Putamen (tissue), 1 donor: ENCODE measurements around the gene KCNIP3.

Experiments
- DNase-seq: peaks from one replicate; pipeline ENCODE4 v3.0.0-alpha.2; 2016; ENCODE audit warnings: low spot score

The KCNIP3 gene

GRCh38 chr2:95327861-95328260 is 30.7 kb downstream of the KCNIP3 start:
- no peak for DNase-seq

- no peak for DNase-seq
Measured at GRCh38 chr2:95328358-95329125, 31.4 kb downstream of the KCNIP3 start.

GRCh38 chr2:95329401-95329800 is 32.3 kb downstream of the KCNIP3 start:
- DNase-seq, result no peak

DNA sequence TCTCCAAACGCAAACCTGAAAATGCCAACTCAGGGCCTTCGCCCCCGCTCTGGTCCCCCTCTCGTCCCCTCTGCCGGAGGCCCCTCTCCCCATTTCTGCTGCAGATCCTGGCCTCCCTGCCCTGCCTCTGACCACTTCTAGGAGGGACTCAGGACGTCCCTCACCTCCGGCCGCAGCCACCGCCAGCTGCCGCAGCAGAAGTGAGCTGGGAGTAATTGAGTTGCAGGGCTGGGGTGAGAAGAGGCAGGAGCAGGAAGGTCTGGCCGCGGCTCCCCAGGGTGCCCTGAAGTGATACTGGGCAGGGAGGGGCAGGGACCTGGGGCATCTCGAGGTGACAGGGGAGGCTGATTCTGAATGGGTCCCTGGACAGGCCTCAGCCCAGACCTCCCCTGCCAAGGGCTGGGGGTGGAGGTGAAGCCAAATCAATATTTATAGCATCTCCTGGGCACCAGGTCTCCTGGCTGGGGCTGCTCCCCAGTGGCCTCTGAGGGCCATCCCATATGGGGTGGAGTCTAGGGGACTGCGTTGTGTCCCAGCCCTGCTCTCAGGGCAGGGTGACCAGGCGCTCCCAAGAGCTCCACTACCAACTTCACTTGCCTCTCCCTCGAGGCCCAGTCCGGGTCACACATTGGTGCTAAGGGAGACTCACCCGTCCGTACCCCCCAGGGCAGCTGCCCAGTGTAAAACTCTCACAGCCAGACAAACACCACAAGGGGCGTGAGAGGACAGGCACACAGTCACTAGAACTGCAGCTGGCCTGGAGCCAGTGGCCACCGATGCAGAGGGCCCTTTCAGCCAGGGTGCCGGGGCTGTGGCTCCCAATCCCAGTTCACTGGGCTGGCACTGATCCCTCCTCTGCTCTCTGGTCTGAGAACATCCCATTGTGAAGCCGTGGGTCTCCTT is 33.0 kb downstream of the KCNIP3 start:
- no peak for DNase-seq

DNA sequence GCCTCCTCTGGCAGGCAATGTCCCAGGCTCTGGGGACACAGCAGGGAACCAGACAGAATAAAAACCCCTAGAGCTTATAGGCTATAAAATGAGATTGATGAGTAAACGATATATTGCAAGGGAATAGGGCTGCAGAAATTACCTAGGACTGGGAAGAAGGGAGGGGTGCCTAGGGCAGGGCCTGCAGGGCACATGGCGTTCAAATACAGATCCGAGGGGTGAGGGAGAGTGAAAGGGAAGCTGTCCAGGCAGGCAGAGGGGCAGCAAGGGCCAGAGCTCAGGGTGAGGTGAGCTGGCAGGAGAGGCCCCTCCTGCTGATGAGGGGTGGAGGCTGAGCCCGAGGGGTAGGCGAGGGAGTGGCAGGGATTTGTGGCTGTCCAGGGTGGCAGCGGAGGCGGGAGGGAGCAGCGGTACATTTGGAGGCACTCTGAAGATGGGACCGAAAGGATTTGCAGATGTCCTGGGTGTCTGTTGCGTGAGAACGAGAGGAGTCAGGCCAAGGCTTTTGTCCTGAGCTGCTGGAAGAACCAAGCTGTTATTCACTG is 33.7 kb downstream of the KCNIP3 start:
- DNase-seq, result no peak

GRCh38 chr2:95331606-95332005 is 34.5 kb downstream of the KCNIP3 start:
- DNase-seq, result no peak

DNA sequence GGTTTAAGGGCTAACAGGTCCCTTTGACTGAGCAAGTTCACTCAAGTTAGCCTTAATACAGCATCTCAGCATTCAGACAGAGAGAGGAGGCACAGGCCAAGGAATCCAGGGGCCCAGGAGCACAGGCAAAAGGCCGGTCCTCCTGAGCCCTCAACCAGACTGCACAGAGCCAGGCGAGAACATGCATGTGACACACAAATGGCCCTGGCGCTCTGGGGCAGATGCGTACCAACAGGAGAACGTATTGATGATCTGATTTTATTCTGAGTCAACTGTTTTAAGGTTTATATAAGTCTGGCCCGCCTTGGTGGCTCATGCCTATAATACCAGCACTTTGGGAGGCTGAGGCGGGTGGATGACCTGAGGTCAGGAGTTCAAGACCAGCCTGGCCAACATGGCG is 34.9 kb downstream of the KCNIP3 start:
- DNase-seq, result no peak

GRCh38 chr2:95333056-95333455 is 35.9 kb downstream of the KCNIP3 start:
- no peak for DNase-seq

DNA sequence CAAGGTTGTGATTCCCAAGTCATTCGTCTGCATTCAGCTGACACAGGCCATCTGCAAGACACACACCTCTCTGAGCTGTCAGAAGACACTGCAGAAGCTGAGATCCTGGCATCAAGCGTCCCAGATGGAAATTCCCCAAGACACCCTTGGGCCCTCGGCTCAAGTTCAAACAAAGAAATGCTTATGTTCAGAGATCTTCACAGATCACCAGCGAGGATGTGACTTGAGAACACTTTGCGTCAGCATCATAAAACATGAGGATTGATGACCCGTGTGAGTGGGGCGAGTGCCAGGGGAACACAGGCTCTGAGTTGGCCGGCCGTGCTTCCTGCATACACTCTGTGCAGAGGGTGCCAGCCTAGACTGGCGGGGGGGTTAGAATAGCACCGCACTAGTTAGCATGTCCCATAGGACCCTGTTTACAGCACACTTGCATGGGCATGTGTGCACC is 36.8 kb downstream of the KCNIP3 start:
- DNase-seq, result no peak

DNA sequence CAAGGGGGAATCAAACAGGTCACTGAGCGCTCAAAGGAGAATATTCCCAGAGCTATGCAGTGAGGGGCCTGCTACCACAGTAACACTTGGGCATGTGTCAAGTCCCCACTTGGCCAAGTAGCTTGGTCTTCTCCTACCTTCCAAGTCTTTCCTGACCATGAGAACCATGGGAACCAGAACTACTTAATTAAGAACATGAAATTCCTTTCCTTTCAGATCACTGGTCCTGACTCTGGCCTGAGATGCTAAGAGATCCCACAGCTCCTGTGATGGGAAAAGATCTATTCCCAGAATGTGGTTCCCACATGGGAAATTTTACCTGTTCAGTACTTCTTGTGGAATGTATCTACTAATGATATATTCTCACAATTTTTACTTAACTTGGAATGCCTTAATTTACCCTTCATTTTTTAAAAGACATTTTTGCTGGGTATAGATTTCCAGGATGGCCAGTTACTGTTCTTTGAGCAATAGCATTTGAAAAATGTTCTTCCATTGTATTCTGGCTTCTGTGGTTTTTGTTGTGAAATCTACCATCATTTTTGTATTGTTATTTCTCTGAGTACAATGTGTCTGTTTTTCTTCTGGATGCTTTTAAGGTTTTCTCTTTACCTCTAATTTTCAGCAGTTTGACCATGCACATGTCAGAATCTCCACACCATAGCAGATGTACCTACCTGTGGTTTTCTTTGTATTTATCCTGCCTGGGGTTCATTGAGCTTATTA is 37.9 kb downstream of the KCNIP3 start:
- DNase-seq, result no peak

- no peak for DNase-seq
Measured at GRCh38 chr2:95336406-95336805, 39.3 kb downstream of the KCNIP3 start.

- DNase-seq, result no peak
Measured at GRCh38 chr2:95337829-95338228, 40.7 kb downstream of the KCNIP3 start.

- DNase-seq, result no peak
Measured at GRCh38 chr2:95342556-95343320, 45.6 kb downstream of the KCNIP3 start.

GRCh38 chr2:95343429-95344214 is 46.5 kb downstream of the KCNIP3 start:
- DNase-seq, result no peak

DNA sequence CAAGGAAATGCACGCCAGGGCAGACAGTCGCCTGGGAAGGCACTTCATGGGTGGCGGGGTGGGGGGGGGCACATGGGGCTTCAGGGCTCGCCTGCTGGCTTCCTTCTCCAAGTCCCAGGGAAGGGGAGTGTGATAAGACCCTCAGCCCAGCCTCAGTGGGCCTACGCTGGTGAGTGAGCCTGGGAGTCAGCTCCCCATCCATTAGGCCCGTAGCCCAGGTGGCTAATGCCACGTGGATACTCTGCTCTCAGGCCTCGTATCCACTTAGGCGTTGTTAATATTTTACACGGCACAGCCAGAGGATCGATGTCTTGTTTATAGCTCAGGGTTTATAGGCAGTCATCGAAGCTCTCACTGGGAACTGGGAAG is 47.1 kb downstream of the KCNIP3 start:
- no peak for DNase-seq

DNA sequence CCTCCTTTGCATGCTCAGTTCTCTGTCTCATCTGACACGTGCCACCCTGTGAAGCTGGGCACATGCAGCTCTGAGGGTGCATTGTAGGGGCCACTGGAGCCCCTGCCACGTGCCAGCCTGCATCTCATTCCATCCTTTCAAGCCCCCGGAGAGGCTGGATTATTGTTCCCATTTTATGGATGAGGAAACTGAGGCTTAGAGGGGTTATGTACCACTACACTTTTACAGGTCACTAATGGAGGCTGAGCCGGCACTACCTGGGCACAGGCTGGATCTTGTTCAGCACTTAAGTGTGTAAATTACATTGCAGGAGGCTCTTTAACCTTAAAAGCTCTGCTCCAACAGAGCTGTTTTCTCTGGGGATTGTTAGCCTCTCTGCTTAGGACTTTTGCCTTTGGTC is 47.5 kb downstream of the KCNIP3 start:
- no peak for DNase-seq

GRCh38 chr2:95345081-95345562 is 48.0 kb downstream of the KCNIP3 start:
- no peak for DNase-seq

DNA sequence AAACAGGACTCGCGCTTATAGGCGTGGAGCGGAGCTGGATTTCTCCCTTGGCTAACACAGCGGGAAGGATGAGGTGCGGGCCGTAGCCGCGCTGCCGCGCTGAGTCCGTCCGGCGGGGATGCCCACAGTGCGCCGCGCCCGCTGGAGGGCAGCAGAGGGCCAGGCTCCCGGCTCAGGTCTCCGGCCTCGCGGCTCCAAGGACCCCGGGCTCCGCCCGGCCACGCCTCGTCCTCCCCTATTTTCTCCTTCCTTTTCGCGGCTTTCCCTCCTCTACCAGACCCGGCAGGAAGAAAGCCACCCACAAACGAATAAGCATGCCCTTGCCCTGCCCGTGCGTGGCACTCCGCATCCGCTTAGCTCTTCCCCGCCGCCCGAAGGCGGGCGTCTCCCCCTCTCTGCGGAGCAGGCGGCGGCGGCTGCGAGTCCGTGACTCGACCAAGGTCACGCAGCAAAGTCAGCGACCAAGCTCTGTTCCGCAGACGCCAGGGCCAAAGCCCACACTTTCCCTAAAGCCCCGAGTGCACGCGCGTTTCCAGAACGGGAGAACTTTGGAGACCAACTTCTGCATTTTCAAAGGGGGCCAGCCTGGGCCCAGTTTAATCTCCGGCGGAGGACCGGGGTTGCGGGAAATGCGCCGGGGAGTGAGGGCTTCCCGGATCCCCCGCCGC is 48.5 kb downstream of the KCNIP3 start:
- DNase-seq, result peak; percentile 61

GRCh38 chr2:95346231-95346737 is 49.1 kb downstream of the KCNIP3 start:
- DNase-seq, result no peak
